ENCODE data around the gene SBF2. TPM values are rescaled to one million over a fixed set of nuclear protein-coding genes. Genes with fewer than 3 reads are reported as not detected.
A peak's percentile ranks its signal among the peaks of the same experiment; 100 is the strongest.

SBF2 gene
- total RNA-seq, 4 donors from 2014 or later: 20.6 to 48.6 (median 26.0) TPM

- TF ChIP-seq, protein P1, sequence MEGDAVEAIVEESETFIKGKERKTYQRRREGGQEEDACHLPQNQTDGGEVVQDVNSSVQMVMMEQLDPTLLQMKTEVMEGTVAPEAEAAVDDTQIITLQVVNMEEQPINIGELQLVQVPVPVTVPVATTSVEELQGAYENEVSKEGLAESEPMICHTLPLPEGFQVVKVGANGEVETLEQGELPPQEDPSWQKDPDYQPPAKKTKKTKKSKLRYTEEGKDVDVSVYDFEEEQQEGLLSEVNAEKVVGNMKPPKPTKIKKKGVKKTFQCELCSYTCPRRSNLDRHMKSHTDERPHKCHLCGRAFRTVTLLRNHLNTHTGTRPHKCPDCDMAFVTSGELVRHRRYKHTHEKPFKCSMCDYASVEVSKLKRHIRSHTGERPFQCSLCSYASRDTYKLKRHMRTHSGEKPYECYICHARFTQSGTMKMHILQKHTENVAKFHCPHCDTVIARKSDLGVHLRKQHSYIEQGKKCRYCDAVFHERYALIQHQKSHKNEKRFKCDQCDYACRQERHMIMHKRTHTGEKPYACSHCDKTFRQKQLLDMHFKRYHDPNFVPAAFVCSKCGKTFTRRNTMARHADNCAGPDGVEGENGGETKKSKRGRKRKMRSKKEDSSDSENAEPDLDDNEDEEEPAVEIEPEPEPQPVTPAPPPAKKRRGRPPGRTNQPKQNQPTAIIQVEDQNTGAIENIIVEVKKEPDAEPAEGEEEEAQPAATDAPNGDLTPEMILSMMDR (IDR thresholded peaks at IDR 0.05): no peak
- TF ChIP-seq POLR2A (IDR thresholded peaks at IDR 0.05): no peak
- intact Hi-C loops (cut with DNase I): no loop called here
Observed at GRCh38 chr11:9957072-9957471, 336.9 kb downstream of the SBF2 start.

DNA sequence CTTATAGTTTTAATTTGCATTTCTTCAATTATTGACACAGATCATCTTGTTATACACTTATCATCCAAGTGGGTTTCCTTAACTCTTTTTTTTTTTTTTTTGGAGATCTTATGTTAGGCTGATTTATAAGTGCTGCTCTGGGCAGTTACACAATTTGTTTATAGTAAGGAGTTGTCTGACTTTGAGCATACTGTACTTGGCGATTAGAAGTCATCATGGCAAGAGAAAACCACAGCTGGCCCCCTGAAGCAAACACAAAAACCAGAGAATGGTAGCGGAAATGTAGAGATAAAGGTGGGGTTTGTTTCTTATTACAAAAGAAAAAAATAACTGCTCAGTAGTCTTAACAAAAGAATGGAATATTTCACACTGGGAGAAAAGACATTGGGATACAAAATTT is 337.5 kb downstream of the SBF2 start:
- intact Hi-C loops (cut with DNase I): no loop called here
- DNase-seq: no peak
- TF ChIP-seq, protein P1 (IDR thresholded peaks at IDR 0.05): no peak
- no peak for TF ChIP-seq POLR2A (IDR thresholded peaks at IDR 0.05)
- Histone ChIP-seq H3K4me3 (no peak overlapping the region), H3K9me3 (no peaks in the 10 kb centered on the region), H3K36me3 (peaks cover 0 to 37% (median 0%) of the 10 kb centered on the region in 3 donors), H3K27ac (no peak overlapping the region), H3K27me3 (no peaks in the 10 kb centered on the region), H3K4me1 (no peaks in the 10 kb centered on the region)
- 85 to 87% methylated on average over 2 of the region's 2 CpGs for WGBS, 2 donors

More at GRCh38 chr11:9957072-9957471, 336.9 kb downstream of the SBF2 start:
- Histone ChIP-seq H3K27ac (no peak overlapping the region), H3K27me3 (no peaks in the 10 kb centered on the region), H3K36me3 (peaks cover 0 to 37% (median 0%) of the 10 kb centered on the region in 3 donors), H3K4me3 (no peak overlapping the region), H3K9me3 (no peaks in the 10 kb centered on the region), H3K4me1 (no peaks in the 10 kb centered on the region)
- WGBS, 2 donors: 91% methylated on average over 4 of the region's 4 CpGs
- no peak for DNase-seq

DNA sequence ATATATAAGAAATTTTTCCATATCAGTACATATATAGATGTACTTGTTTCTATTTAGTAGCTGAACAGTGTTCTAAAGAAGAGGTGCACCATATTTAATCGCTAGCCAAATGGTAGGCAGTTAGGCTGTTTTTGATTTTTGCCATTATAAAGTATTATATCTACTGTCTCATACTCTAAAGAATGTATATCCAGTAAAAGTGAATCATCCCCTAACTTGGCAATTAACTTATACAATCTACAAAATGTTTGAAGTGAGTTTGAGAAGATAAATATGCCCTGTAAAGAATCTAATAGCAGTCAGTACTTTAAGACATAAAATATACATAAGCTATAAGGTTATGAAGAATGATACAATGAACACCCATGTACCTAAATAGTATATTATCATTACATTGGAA is 338.6 kb downstream of the SBF2 start:
- TF ChIP-seq, protein P1 (IDR thresholded peaks at IDR 0.05): no peak
- no peak for TF ChIP-seq POLR2A (IDR thresholded peaks at IDR 0.05)
- Histone ChIP-seq H3K27ac (no peak overlapping the region), H3K9me3 (no peaks in the 10 kb centered on the region), H3K4me1 (no peaks in the 10 kb centered on the region), H3K36me3 (peaks cover 0 to 28% (median 0%) of the 10 kb centered on the region in 3 donors), H3K27me3 (no peaks in the 10 kb centered on the region), H3K4me3 (no peak overlapping the region)
- no peak for DNase-seq
- WGBS, 2 donors: 97 to 100% methylated on average over 1 of the region's 1 CpG
- intact Hi-C loops (cut with DNase I): no loop called here

DNA sequence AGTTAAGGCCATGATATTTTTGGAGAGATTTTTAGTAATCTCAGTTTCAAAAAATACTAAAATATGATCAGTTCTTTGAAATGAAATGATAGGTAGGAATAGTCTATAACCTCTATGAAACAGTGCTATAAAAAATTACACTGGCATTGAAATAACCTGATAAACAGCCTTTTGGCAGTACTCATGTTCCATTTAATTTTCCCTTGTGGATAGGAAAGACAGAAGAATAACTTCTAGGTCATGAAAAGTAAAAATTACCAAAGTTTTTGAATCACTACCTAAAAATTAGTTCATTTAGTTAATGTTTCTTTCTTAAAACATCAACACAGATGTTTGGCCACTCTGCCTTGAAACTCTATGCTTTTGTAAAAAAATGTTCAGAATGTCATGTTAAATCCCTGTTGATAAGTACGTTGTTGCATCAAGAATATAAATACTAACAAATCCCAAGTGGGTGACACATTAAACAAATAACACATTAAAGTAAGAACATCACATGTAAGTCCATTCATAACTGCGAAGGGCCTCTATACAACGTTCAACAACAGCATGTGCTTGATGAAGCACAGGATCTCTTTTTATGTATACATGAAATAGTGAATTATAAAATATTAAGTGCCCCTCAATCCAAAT is 339.9 kb downstream of the SBF2 start:
- no peak for TF ChIP-seq POLR2A (IDR thresholded peaks at IDR 0.05)
- TF ChIP-seq, protein P1 (IDR thresholded peaks at IDR 0.05): no peak
- Histone ChIP-seq H3K4me1 (no peaks in the 10 kb centered on the region), H3K9me3 (no peaks in the 10 kb centered on the region), H3K27ac (no peak overlapping the region), H3K36me3 (peaks cover 0 to 15% (median 0%) of the 10 kb centered on the region in 3 donors), H3K4me3 (no peak overlapping the region), H3K27me3 (no peaks in the 10 kb centered on the region)
- intact Hi-C loops (cut with DNase I): no loop called here
- no peak for DNase-seq
- WGBS, 2 donors: 61 to 71% methylated on average over 3 of the region's 3 CpGs

DNA sequence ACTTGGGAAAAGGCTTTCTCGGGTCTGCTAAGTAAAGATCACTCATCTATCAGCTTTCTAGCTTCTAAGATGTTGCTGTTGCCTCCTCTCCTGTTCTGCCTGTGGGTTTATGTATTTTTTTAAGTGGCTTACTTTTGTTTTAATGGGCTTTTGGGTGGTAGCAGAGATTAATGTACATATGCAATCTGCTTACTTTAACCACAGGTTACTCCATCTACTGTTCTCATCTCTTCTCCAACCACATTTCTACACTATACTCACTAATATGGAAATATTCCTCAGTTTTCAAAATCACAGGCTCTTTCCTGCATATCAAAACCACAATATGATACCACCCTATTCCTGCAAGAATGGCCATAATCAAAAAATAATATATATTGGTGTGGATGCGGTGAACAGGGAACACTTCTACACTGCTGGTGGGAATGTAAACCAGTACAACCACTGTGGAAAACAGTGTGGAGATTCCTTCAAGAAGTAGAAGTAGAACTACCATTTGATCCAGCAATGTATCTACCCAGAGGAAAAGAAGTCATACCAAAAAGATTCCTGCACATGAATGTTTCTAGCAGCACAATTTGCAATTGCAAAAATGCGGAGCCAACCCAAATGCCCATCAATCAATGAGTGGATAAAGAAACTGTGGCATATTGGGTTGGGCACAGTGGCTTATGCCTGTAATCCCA is 341.4 kb downstream of the SBF2 start:
- Histone ChIP-seq H3K4me1 (no peaks in the 10 kb centered on the region), H3K27ac (peak overlapping the region in 1 of 4 donors; percentile 12), H3K4me3 (no peak overlapping the region), H3K36me3 (peaks cover 0 to 9% (median 0%) of the 10 kb centered on the region in 3 donors), H3K9me3 (no peaks in the 10 kb centered on the region), H3K27me3 (no peaks in the 10 kb centered on the region)
- no peak for TF ChIP-seq POLR2A (IDR thresholded peaks at IDR 0.05)
- TF ChIP-seq, protein P1 (IDR thresholded peaks at IDR 0.05): no peak
- 85 to 95% methylated on average over 3 of the region's 3 CpGs for WGBS, 2 donors
- intact Hi-C loops (cut with DNase I): no loop called here
- no peak for DNase-seq

All from esophagus squamous epithelium (tissue), 5 donors.